Keratinocyte (primary cell): ENCODE data around the gene FAM177B. TPM values are rescaled to one million over a fixed set of nuclear protein-coding genes. Genes with fewer than 3 reads are reported as not detected.

Experiments used
- DNase-seq: peaks from one replicate; pipeline ENCODE4 v3.0.0-alpha.2; 2011; ENCODE audit warnings: low read depth, missing footprints, low spot score
- FAIRE-seq: peaks from 2 replicates; lab custom pipeline; 2011; peaks lifted over from hg19 to GRCh38; lab: Jason Lieb, UNC
- H2AFZ ChIP-seq: 2 replicates; pipeline ENCODE4 v1.6.0; 2012; ENCODE audit warnings: low read length, control low read depth, inconsistent platforms; ENCODE audit not compliant: control insufficient read depth
- H3K27ac ChIP-seq: 2 replicates; pipeline ENCODE4 v1.5.1; 2011; ENCODE audit warnings: low read length; ENCODE audit not compliant: control insufficient read depth, insufficient read depth
- H3K27me3 ChIP-seq: 3 replicates; pipeline ENCODE4 v1.6.0; 2011; ENCODE audit warnings: low read length; ENCODE audit not compliant: control insufficient read depth, insufficient read depth; ENCODE audit errors: extremely low read depth
- H3K36me3 ChIP-seq, 2 experiments: 2 replicates in 1 of 2; 3 replicates in 1 of 2; pipeline ENCODE4 v1.5.1; 2011; ENCODE audit warnings: low read length in 2 of 2, mild to moderate bottlenecking in 1 of 2; ENCODE audit not compliant: control insufficient read depth in 2 of 2, insufficient read depth in 2 of 2; ENCODE audit errors: extremely low read depth in 1 of 2
- H3K4me1 ChIP-seq: 3 replicates; pipeline ENCODE4 v1.5.1; 2011; ENCODE audit warnings: low read length; ENCODE audit not compliant: control insufficient read depth, insufficient read depth; ENCODE audit errors: extremely low read depth
- H3K4me2 ChIP-seq: 3 replicates; pipeline ENCODE4 v1.6.0; 2011; ENCODE audit warnings: low read depth, low read length; ENCODE audit not compliant: control insufficient read depth, insufficient read depth; ENCODE audit errors: extremely low read depth
- H3K4me3 ChIP-seq, 3 experiments: fragments of 200-600 bp in 1 of 3; sonication (generic) in 1 of 3; 2 replicates in 2 of 3; 3 replicates in 1 of 3; pipeline ENCODE4 v1.5.1; 2011 to 2016; ENCODE audit warnings: low read length in 3 of 3, mild to moderate bottlenecking in 3 of 3, control low read depth in 2 of 3, inconsistent platforms in 1 of 3, low read depth in 1 of 3, mixed read lengths in 1 of 3, mixed run types in 1 of 3, moderate library complexity in 1 of 3; ENCODE audit not compliant: control insufficient read depth in 2 of 3, insufficient read depth in 2 of 3; ENCODE audit errors: extremely low read depth in 1 of 3
- H3K79me2 ChIP-seq: 2 replicates; pipeline ENCODE4 v1.6.0; 2012; ENCODE audit warnings: low read length; ENCODE audit not compliant: control insufficient read depth, insufficient read depth
- H3K9ac ChIP-seq: 3 replicates; pipeline ENCODE4 v1.6.0; 2011; ENCODE audit warnings: low read length; ENCODE audit not compliant: control insufficient read depth, insufficient read depth; ENCODE audit errors: extremely low read depth
- H3K9me1 ChIP-seq: 3 replicates; pipeline ENCODE4 v1.6.0; 2011; ENCODE audit warnings: low read length; ENCODE audit not compliant: control insufficient read depth, insufficient read depth; ENCODE audit errors: extremely low read depth
- H3K9me3 ChIP-seq: 2 replicates; pipeline ENCODE4 v1.5.1; 2012; ENCODE audit warnings: low read depth, low read length; ENCODE audit not compliant: control insufficient read depth
- H4K20me1 ChIP-seq: 3 replicates; pipeline ENCODE4 v1.6.0; 2011; ENCODE audit warnings: low read length; ENCODE audit not compliant: control insufficient read depth, insufficient read depth; ENCODE audit errors: extremely low read depth
- CTCF ChIP-seq, 3 experiments: IDR thresholded peaks in 1 of 3; conservative IDR thresholded peaks in 1 of 3; optimal IDR thresholded peaks in 1 of 3; 2 replicates in 2 of 3; 3 replicates in 1 of 3; pipeline versions ENCODE3 to v1.5.1; 2011; ENCODE audit warnings: low read length in 3 of 3, mild to moderate bottlenecking in 3 of 3, moderate library complexity in 2 of 3, control low read depth in 1 of 3, inconsistent platforms in 1 of 3; ENCODE audit not compliant: insufficient read depth in 2 of 3; ENCODE audit errors: extremely low read depth in 1 of 3
- EZH2 ChIP-seq: IDR thresholded peaks from one replicate; pipeline ENCODE4 v1.6.1; 2012; ENCODE audit warnings: inconsistent platforms, mild to moderate bottlenecking, low read length, moderate library complexity
- dilution Hi-C: fragments of 300-500 bp; cut with MboI; formaldehyde crosslinking; loops from one replicate; pipeline ENCODE4 v1.7.0; 2020; ENCODE audit warnings: low sequenced_read_pairs; ENCODE audit not compliant: extremely low pct_ligation_motif_present
- polyA plus RNA-seq, 5 experiments: library from polyadenylated mRNA; depleted of rRNA in 3 of 5; stranded (reverse) in 3 of 5; stranded (forward) in 1 of 5; unstranded in 1 of 5; fragments of >200 nt; gene quantifications; 1 replicate in 1 of 5; 2 replicates in 3 of 5; 3 replicates in 1 of 5; pipeline versions ENCODE4 v1.2.1 to v1.2.3, GENCODE V29; 2011 to 2012; ENCODE audit warnings: missing spikeins in 2 of 5, low read depth in 1 of 5, low replicate concordance in 1 of 5

The FAM177B gene
- polyA plus RNA-seq, 1 donor (not counting 4 experiments of a cell fraction or from before 2014, with no cell fraction given), result not detected

- no peak for DNase-seq
- Histone ChIP-seq H3K9me3 (no peaks in the 10 kb centered on the region), H3K36me3 (peaks cover 2 to 11% of the 10 kb centered on the region in 2 experiments), H3K27ac (no peak overlapping the region), H3K4me3 (no peak overlapping the region), H3K9ac (no peak overlapping the region), H3K4me2 (no peak overlapping the region), H3K79me2 (peaks cover 58% of the 10 kb centered on the region), H3K27me3 (no peaks in the 10 kb centered on the region), H2AFZ (no peak overlapping the region), H3K9me1 (no peaks in the 10 kb centered on the region), H4K20me1 (no peaks in the 10 kb centered on the region), H3K4me1 (no peaks in the 10 kb centered on the region)
- TF ChIP-seq CTCF (optimal IDR thresholded peaks at IDR 0.05 in 1 of 3, IDR thresholded peaks at IDR 0.05 in 1 of 3, conservative IDR thresholded peaks at IDR 0.05 in 1 of 3; ENCODE audit: extremely low read depth in 1 of 3, insufficient read depth in 2 of 3, low read length in 3 of 3), result no peak
- no peak for TF ChIP-seq EZH2
- FAIRE-seq, result no peak
- dilution Hi-C loops, result no loop called here
Observed at GRCh38 chr1:222704260-222704659, 32.7 kb upstream of the FAM177B start.

DNA sequence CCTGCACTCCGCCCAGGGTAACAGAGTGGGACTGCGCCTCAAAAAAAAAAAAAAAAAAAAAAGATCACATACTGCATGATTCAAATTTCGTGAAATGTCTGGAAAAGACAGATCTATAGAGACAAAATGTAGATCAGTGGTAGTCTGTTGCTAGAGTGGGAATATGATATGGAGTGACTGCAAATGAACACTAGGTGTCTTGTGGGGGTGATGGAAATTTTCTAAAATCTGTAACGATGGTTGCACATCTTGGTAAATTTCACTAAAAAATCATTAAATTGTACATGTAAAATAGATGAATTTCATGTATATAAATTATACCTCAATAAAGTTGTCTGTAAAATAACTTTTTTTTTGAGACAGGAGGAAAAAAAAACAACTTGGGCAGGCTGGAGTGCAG is 30.2 kb upstream of the FAM177B start:
- Histone ChIP-seq H3K79me2 (peaks cover 75% of the 10 kb centered on the region), H3K4me2 (no peak overlapping the region), H3K9me1 (no peaks in the 10 kb centered on the region), H4K20me1 (no peaks in the 10 kb centered on the region), H3K27ac (no peak overlapping the region), H3K9me3 (no peaks in the 10 kb centered on the region), H3K36me3 (peaks cover 2 to 9% of the 10 kb centered on the region in 2 experiments), H3K4me1 (peaks cover 11% of the 10 kb centered on the region), H3K9ac (no peak overlapping the region), H2AFZ (no peak overlapping the region), H3K27me3 (no peaks in the 10 kb centered on the region), H3K4me3 (no peak overlapping the region)
- dilution Hi-C loops, result no loop called here
- no peak for DNase-seq
- FAIRE-seq, result no peak
- TF ChIP-seq EZH2 (no peak), CTCF (optimal IDR thresholded peaks at IDR 0.05 in 1 of 3, IDR thresholded peaks at IDR 0.05 in 1 of 3, conservative IDR thresholded peaks at IDR 0.05 in 1 of 3; ENCODE audit: extremely low read depth in 1 of 3, insufficient read depth in 2 of 3, low read length in 3 of 3) (peak in 1 of 3 experiments; percentile 10)
